ENCODE measurements around the gene LIPE.

Gene LIPE

GRCh38 chr19:42380155-42380554, 47.0 kb downstream of the LIPE start:
- DNase-seq (ENCODE audit: low spot score) = no peak

- DNase-seq (ENCODE audit: low spot score) = no peak
Measured at GRCh38 chr19:42378225-42379215, 48.7 kb downstream of the LIPE start.

- no peak for DNase-seq (ENCODE audit: low spot score)
Measured at GRCh38 chr19:42376177-42376555, 51.0 kb downstream of the LIPE start.

GRCh38 chr19:42375415-42376176, 51.6 kb downstream of the LIPE start:
- DNase-seq (ENCODE audit: low spot score) = no peak

- no peak for DNase-seq (ENCODE audit: low spot score)
Measured at GRCh38 chr19:42374826-42375376, 52.3 kb downstream of the LIPE start.

GRCh38 chr19:42370626-42371175, 56.5 kb downstream of the LIPE start:
- no peak for DNase-seq (ENCODE audit: low spot score)

GRCh38 chr19:42370068-42370520, 57.1 kb downstream of the LIPE start:
- no peak for DNase-seq (ENCODE audit: low spot score)

GRCh38 chr19:42369433-42370067, 57.6 kb downstream of the LIPE start:
- no peak for DNase-seq (ENCODE audit: low spot score)

- no peak for DNase-seq (ENCODE audit: low spot score)
Measured at GRCh38 chr19:42368765-42369164, 58.4 kb downstream of the LIPE start.

GRCh38 chr19:42368360-42368759, 58.8 kb downstream of the LIPE start:
- DNase-seq (ENCODE audit: low spot score) = no peak

GRCh38 chr19:42367929-42368328, 59.3 kb downstream of the LIPE start:
- no peak for DNase-seq (ENCODE audit: low spot score)

- no peak for DNase-seq (ENCODE audit: low spot score)
Measured at GRCh38 chr19:42366673-42367072, 60.5 kb downstream of the LIPE start.

- peak; percentile 67 for DNase-seq (ENCODE audit: low spot score)
Measured at GRCh38 chr19:42363614-42364346, 63.4 kb downstream of the LIPE start.

GRCh38 chr19:42362891-42363440, 64.2 kb downstream of the LIPE start:
- DNase-seq (ENCODE audit: low spot score) = no peak

GRCh38 chr19:42362342-42362741, 64.8 kb downstream of the LIPE start:
- DNase-seq (ENCODE audit: low spot score) = no peak

- DNase-seq (ENCODE audit: low spot score) = no peak
Measured at GRCh38 chr19:42361545-42361910, 65.7 kb downstream of the LIPE start.

GRCh38 chr19:42360787-42361544, 66.2 kb downstream of the LIPE start:
- no peak for DNase-seq (ENCODE audit: low spot score)

GRCh38 chr19:42357290-42357689, 69.9 kb downstream of the LIPE start:
- no peak for DNase-seq (ENCODE audit: low spot score)

GRCh38 chr19:42356686-42357085, 70.5 kb downstream of the LIPE start:
- DNase-seq (ENCODE audit: low spot score) = no peak

GRCh38 chr19:42355896-42356295, 71.3 kb downstream of the LIPE start:
- no peak for DNase-seq (ENCODE audit: low spot score)
